SIG-M5 (cell line): Measurements from ENCODE around the gene FTO.

Experiments used
- DNase-seq: peaks from one replicate; lab custom pipeline; 2025; lab: John Stamatoyannopoulos, UW

FTO gene

DNA sequence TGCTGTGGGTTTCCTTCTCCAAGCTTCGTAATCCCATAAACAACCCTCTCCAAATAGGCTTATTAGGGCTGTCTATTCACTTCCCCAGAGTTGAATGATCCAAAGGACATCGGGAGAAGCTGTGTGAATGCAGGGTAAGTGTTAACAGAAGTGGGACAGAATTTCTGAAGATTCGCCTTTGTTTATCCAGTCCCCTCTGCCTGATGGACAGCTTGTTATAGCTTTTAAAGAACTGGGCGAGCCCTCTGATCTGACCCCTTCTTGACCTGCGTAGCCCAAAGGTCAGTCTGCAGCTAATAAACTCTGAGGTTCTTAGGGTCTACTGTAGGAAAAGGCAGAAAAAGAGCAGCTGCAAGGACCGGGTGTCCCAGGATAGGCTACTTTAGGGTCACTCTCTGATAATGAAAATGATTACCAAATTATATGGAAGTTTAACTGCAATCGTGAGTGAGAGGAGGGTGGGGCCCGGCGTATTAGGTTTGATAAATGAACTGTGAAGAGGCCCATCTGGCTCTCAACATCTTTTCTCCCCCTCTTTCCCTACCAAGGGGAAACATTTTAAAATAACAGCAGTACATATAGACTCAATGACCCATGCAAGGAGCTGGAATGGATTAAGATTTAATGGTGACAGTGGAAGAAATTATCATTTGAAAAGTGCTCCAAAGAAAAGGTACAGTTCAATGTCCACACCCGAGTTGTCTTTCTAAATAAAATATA lies 233.4 kb downstream of the FTO start:
- DNase-seq, result no peak

DNA sequence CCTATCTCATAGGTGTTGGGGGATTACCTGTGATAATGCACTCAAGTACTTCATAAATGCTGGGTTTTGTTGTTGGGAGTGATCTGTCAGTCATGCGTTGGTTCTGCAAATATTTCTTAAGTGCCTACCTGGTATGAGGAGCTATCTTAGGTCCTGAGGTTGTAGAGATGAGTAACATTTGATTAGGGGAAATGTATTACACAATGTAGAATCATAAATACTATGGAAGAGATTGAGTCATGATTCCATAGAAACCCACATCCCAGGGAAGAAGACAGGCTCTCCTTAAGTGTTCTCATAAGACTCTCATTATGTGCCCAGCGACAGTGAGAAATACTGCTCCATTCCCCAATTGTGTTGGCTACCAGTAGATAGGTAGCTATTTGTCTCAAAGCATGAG lies 240.1 kb downstream of the FTO start:
- no peak for DNase-seq

DNA sequence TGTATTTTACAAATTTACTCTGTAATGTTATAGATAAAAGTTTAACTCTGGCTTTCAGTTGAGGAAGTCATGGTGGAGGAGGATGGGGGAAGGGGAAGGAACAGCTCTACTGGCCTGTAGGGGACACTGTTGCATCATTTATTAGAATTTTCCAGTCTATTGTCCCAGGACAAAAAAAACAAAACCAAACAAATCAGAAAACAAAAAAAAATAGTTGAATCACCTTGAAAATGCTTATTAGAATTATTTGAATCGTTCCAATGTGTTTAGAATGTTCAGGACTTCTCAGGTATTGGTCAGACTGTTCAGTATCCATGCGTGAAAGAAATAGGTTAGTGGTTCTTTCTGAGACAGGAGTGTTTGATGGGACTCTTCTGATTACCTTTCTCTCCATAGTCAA lies 242.0 kb downstream of the FTO start:
- no peak for DNase-seq

DNA sequence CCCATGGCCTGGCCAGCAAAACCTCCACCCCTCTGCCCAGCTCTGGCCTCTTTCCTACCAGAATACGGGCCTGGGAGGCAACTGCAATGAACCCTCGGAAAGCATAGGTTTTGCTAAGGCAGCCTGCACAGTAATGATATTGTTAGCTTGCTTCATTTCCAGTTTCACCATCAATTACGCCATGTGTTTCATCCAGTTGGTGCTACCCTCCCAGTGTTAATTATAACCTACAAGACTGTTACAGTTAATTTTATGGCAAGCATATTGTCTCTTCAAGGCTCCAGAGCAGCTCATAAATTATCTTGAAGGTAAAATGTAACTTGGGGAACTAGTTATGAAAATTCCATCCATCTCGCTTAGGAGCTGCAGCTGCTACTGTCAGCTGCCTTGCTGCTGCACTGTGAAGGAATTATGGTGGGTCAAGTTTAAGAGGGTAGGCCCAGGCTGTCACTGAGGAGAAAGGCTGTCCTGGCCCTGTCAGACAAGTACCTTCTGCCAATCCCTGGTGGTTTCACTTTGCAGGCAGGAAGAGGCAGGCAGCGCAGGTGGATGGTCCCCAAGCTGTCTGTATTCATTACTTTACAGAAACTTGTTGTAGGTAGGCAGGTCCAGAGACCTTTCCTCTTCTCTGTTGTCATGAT lies 242.9 kb downstream of the FTO start:
- DNase-seq, result no peak

DNA sequence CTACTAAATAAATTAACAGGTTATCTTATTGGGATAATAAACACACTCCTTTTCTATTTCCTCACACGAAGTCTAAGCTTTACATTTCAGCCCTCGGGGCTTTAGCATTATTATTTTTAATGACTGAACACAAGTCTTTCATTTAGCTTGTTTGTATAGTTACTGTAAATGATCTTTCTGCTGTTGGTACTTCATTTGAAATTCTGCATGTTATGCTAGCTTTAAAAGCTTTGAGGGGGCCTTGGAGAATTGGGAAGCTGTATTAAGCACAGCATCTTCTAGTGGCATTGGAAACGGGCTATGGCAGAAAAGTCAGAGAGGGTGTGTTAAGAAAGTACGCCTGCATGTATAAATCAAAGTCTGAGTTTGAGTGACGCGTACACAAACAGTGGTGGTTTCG lies 243.7 kb downstream of the FTO start:
- DNase-seq, result no peak

GRCh38 chr16:53948326-53948725 lies 244.4 kb downstream of the FTO start:
- DNase-seq, result no peak

DNA sequence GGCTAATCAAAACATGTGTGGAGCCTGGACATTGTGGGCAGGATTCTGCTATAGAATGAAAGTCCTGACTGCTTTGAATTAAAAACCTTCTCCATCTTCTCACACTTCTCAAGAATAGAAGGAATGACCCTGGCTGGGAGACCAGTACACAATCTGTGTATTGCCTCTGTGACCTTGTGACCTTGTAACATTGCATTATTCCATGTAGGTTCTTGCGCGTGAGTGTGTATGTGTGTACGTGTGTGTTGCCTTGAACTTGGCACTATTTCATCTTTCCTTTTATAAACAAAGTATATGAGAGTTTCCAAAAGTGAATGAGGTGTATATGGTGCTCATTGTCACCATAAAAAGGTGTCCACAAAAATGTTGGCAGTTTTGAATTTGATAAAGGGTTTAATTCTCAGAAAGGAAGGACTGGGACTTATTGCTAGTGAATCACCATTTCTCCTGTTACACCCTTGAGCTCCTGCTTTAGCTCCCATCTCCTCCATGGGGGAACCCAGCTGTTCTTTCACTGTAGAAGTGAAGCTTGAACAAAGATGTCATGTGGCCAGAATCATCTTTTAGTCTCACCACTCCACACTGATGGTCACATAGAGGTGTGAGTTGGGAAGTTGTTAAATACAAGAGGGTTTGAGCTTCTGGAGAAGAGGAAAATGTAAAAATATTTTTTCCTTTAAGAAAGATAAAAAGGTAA lies 244.9 kb downstream of the FTO start:
- DNase-seq, result no peak

DNA sequence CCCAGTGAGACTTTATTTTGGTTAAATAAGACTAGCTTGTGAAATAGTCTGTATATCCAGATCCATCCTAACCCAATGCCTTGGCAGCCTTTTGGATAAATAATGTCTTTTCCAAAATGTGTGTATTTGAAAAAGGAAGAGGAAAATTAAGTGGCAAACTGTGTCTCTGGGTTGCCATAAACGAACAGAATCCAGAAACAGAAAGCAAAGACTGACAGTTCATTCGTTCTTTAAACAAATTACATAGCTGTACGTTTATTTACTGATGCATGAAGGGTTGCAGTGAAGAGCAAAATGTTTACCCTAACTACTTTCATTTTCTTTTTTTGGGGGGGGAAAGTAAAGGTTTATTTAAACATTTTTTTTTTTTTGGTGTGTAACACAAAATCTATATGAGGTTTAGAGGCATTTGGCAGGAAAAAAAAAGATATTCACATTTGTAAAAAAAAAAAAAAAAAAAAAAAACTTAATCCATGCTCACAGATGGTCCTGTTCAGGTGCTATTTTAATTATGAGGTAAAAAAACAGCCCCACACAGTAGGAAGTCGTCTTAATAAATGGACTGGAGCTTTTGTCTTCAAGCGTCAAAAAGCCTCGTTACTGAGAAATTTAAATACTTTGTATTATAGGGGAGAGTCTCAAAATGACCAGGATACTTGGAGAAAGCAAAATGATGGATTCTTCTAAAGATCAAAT lies 245.9 kb downstream of the FTO start:
- no peak for DNase-seq

DNA sequence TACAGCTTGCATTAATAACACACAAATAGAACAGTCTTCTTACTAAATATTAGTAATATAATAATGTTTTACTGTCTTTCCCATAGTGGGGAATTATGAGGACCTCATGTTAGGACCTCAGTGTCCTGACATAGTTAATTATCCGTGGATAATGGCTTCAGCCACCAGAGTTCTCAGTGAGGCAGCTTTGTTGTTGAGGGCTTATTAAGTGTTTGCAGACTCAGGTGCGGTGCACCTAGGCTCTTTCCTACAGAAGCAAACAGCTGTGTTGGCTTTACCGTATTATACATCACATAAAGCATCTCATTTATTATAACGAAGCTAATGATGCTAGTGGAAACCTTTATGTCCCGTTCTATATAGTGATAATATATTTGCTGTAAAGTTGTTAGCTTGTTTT lies 246.7 kb downstream of the FTO start:
- DNase-seq, result no peak

DNA sequence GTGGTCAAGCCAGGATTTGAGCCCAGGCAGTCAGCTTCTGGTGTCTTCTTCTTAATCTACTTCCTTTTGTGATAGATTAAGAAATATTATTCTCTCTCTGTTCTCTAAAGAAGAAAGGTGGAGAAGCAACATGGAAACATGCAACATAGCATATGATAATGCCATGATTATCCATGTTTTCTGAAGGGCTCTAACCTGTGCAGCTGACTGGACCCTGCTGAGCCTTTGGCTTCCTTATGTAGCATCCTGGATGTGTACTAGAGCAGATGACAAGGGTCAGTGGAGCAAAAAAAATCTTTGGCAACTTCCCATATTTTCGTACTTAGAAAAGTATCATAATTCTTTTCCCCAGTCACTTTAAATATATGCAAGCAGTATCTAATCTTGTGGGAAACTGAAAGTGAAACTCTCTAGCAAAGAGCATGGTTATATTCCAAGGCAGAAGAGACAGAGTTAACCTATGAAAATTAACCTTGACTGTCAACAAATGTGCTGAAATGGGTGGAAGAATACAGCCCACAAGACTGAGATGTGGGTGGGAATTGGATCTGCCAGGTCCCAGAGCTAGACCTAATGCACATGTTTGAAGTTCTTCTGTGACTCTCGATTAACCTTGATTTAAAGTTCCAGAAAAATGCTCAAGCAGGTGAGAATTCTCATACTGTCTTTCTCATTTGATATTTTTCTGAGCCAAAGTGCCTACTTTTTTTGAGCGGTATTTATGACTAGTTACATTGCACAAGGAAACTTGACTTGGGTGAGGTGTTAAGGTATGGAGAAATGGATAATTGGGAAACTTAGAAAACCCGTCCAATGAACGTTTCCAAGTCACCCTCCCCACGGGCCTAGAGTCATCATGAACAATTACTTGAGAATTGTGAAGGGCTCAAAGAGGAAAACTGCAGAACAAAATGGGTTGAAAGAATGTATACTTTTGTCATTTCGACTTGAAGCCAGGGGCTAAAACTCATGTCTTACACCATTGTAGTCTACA lies 248.6 kb downstream of the FTO start:
- DNase-seq, result no peak

- no peak for DNase-seq
These were observed 249.4 kb downstream of the FTO start for GRCh38 chr16:53953336-53953735.

GRCh38 chr16:53955221-53955875 lies 251.4 kb downstream of the FTO start:
- no peak for DNase-seq

GRCh38 chr16:53958341-53958880 lies 254.5 kb downstream of the FTO start:
- DNase-seq, result no peak

DNA sequence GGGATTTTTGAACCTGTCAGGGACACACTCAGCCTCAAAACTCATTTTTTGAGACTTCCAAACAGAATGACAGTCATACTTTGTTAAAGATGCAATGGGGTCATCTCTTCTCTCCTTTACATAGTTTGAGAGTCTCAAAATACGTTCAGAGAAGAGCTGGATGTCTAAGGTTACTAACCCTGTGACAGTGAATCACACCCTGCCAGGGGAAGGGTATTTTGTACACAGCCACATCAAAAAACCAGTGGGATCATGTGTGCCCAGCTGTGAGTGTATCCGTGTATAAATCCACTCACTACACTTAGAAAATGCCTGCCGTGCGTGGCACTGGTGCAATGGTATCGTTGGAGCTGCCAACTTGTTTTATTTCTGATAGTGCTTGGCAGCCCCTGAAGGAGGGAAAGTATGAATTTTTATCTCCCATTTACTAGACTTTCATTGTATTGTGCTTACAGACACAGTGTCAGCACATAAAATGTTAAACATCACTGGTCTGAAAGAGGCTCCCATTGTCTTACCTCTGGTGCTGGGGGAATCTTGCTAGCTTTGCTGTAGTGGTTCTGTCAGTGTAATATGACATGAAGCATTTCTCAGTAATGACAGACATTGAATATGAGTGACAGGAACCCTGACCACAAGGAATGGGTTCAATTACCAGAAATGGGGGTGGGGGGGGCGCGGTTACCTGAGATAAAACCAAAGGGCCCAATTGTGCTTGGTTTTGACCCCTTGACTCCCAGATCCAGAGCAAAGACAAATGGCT lies 256.3 kb downstream of the FTO start:
- DNase-seq, result no peak

GRCh38 chr16:53960954-53961616 lies 257.1 kb downstream of the FTO start:
- no peak for DNase-seq

DNA sequence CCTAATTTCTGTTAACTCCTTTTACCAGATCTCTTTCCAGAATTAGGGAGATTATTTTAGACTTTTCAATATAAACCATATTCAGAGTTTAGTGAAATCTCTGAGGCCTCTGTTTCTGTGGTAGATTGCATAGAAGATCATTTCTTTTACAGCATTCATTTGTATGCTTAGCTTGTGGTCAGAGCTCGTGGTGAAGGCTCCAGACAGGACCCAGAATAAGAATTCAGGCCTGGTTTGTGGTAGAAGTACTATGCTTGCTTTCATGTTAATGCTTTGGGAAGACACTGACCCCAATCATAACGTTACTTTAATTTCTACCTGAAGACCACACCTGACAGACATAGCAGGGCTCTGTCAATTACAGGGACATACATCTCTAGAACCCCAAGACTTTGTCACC lies 258.1 kb downstream of the FTO start:
- no peak for DNase-seq

GRCh38 chr16:53964145-53964790 lies 260.3 kb downstream of the FTO start:
- DNase-seq, result no peak

GRCh38 chr16:53966821-53967571 lies 263.0 kb downstream of the FTO start:
- DNase-seq, result no peak
